Mucosa of stomach (tissue), 1 donor: ENCODE results near the gene CGNL1.

Experiments
- H3K27me3 ChIP-seq: one replicate; pipeline ENCODE4 v1.7.0; 2013; ENCODE audit warnings: mild to moderate bottlenecking, low read length; ENCODE audit not compliant: control insufficient read depth, insufficient read depth
- H3K36me3 ChIP-seq: one replicate; pipeline ENCODE4 v1.7.0; 2013; ENCODE audit warnings: low read length; ENCODE audit not compliant: control insufficient read depth, insufficient read depth
- H3K4me1 ChIP-seq: one replicate; pipeline ENCODE4 v1.7.0; 2013; ENCODE audit warnings: mild to moderate bottlenecking, low read length; ENCODE audit not compliant: control insufficient read depth, insufficient read depth
- H3K4me3 ChIP-seq: one replicate; pipeline ENCODE4 v1.7.0; 2013; ENCODE audit warnings: low read length
- H3K9ac ChIP-seq: one replicate; pipeline ENCODE4 v1.7.0; 2013; ENCODE audit warnings: mild to moderate bottlenecking, low read length, moderate library complexity
- H3K9me3 ChIP-seq: one replicate; pipeline ENCODE4 v1.7.0; 2013; ENCODE audit warnings: mild to moderate bottlenecking, low read length, moderate library complexity; ENCODE audit not compliant: control insufficient read depth
- donor health status: Pancreatic carcinoma.

The CGNL1 gene

GRCh38 chr15:57455929-57456328 is 79.6 kb downstream of the CGNL1 start:
- Histone ChIP-seq H3K9me3 (no peaks in the 10 kb centered on the region), H3K4me1 (no peaks in the 10 kb centered on the region), H3K4me3 (no peak overlapping the region), H3K36me3 (no peaks in the 10 kb centered on the region), H3K27me3 (no peaks in the 10 kb centered on the region), H3K9ac (no peak overlapping the region)

DNA sequence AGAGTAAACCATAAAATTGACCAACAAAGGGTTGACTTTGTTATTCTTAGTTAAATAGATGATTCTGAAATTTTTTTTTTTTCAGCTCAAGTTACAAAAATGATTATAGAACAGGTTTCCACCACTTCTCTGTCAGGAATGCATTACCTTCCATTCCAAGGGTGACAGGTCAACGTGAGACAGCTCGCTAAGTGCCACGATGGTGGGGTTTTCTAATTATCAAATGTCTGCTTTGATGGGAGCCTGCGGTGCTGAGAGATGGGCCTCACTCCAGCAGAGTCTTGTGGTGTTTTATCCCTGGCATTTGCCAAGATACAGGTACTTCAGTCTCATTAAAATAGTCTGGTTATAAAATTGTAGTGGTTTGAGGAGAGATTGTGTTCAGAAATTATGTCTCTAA is 80.3 kb downstream of the CGNL1 start:
- Histone ChIP-seq H3K9ac (no peak overlapping the region), H3K4me1 (no peaks in the 10 kb centered on the region), H3K4me3 (no peak overlapping the region), H3K36me3 (no peaks in the 10 kb centered on the region), H3K27me3 (no peaks in the 10 kb centered on the region), H3K9me3 (no peaks in the 10 kb centered on the region)

- Histone ChIP-seq H3K9me3 (no peaks in the 10 kb centered on the region), H3K9ac (no peak overlapping the region), H3K27me3 (no peaks in the 10 kb centered on the region), H3K4me1 (no peaks in the 10 kb centered on the region), H3K4me3 (no peak overlapping the region), H3K36me3 (no peaks in the 10 kb centered on the region)
Observed at GRCh38 chr15:57457726-57458125, 81.4 kb downstream of the CGNL1 start.

GRCh38 chr15:57458356-57458781 is 82.1 kb downstream of the CGNL1 start:
- H3K27me3 ChIP-seq = no peaks in the 10 kb centered on the region
- H3K9me3 ChIP-seq = no peaks in the 10 kb centered on the region
- no peaks in the 10 kb centered on the region for H3K36me3 ChIP-seq
- H3K9ac ChIP-seq = no peak overlapping the region
- no peak overlapping the region for H3K4me3 ChIP-seq
- H3K4me1 ChIP-seq = no peaks in the 10 kb centered on the region

DNA sequence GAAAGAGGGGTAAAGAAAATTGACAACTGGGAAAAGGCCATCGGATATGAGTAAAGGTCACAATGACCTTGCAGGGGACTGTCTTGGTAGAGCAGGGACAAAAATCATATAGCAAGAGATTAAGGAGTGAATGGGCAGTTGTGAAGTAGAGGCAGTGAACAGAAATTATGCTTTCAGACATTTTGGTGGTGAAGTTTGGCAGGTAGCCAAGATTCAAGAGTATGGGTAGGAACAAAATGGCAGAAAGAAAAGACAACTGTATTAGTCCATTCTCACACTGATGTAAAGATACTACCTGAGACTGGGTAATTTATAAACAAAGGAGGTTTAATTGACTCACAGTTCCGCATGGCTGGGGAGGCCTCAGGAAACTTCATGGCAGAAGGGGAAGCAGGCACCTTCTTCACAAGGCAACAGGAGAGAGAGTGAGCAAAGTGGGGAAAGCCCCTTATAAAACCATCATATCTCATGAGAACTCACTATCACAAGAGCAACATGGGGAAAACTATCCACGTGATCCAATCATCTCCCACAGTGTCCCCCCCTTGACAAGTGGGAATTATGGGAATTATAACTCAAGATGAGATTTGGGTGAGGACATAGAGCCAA is 84.0 kb downstream of the CGNL1 start:
- no peak overlapping the region for H3K4me3 ChIP-seq
- no peaks in the 10 kb centered on the region for H3K4me1 ChIP-seq
- no peak overlapping the region for H3K9ac ChIP-seq
- H3K9me3 ChIP-seq = no peaks in the 10 kb centered on the region
- no peaks in the 10 kb centered on the region for H3K36me3 ChIP-seq
- no peaks in the 10 kb centered on the region for H3K27me3 ChIP-seq

DNA sequence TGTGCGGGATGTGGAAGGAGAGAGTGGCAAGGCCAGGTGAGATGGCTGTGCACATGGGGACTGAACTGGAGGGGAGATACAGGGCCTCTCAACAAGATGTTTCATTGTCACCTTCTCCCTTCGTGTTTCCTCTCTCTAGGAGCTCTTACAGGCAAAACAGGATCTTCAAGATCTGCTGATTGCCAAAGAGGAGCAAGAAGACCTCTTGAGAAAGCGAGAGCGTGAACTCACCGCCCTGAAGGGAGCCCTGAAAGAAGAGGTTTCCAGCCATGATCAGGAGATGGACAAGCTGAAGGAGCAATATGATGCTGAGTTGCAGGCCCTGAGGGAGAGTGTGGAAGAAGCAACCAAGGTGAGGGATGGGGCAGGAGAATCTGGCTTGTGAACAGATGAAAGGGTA is 85.2 kb downstream of the CGNL1 start:
- Histone ChIP-seq H3K4me3 (no peak overlapping the region), H3K9ac (no peak overlapping the region), H3K27me3 (no peaks in the 10 kb centered on the region), H3K9me3 (no peaks in the 10 kb centered on the region), H3K4me1 (no peaks in the 10 kb centered on the region), H3K36me3 (no peaks in the 10 kb centered on the region)

DNA sequence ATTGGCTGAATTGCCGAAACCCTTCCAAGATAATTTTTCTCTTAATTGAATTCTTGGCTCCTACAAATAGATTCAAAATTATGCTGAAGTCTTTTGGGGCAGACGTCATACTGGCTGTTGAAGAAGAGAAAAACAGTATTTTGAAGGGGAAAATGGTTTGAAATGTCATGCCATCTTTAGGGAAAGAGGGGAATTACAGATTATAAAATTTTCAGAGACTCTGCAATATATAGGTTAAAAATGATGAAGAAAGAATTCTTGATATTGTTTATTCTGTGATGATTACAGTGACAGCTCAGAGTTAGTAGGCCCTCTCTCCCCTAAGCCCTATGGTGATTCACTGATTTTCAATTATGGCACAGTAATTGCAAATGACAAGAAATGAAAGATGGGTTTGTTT is 86.1 kb downstream of the CGNL1 start:
- no peaks in the 10 kb centered on the region for H3K9me3 ChIP-seq
- no peak overlapping the region for H3K9ac ChIP-seq
- no peaks in the 10 kb centered on the region for H3K27me3 ChIP-seq
- no peak overlapping the region for H3K4me3 ChIP-seq
- H3K36me3 ChIP-seq = no peaks in the 10 kb centered on the region
- no peaks in the 10 kb centered on the region for H3K4me1 ChIP-seq

DNA sequence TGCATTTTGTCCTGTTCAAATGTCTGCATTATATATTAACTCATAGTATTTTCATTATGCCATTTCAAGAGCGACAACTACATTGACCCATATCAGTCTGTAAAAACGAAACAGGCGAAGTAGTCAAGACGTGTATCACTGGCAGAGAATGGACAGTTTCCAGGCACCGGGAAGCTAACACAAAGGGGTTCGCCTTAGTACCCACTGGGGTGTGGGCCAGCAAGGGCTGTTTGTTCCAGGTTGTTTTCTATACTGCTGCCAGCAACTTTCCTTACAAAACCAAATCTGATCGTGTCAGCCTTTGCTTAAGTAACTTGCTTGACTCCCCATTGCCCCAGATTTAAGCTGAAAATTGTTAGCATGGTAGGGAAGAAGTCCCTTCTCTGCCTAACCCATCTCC is 87.1 kb downstream of the CGNL1 start:
- H3K27me3 ChIP-seq = no peaks in the 10 kb centered on the region
- H3K4me3 ChIP-seq = no peak overlapping the region

DNA sequence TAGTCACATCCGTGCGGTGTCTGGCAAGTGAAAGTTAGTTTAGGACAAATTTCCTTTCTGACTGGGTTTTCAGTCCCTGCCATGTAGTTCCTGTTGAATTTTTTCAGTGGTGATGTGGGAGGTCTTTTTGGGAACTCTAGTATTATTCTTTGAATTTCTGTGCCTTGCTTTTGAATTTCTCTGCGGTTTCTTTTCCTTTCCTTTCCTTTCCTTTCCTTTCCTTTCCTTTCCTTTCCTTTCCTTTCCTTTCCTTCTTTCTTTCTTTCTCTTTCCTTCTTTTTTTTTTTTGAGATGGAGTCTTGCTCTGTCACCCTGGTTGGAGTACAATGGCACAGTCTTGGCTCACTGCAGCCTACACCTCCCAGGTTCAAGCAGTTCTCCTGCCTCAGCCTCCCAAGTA is 88.2 kb downstream of the CGNL1 start:
- no peak overlapping the region for H3K9ac ChIP-seq
- H3K36me3 ChIP-seq = no peaks in the 10 kb centered on the region
- H3K9me3 ChIP-seq = no peaks in the 10 kb centered on the region
- no peaks in the 10 kb centered on the region for H3K27me3 ChIP-seq
- H3K4me1 ChIP-seq = no peaks in the 10 kb centered on the region
- H3K4me3 ChIP-seq = no peak overlapping the region

More for the DNA sequence above, 87.1 kb downstream of the CGNL1 start:
- Histone ChIP-seq H3K36me3 (no peaks in the 10 kb centered on the region), H3K9me3 (no peaks in the 10 kb centered on the region), H3K9ac (no peak overlapping the region), H3K4me1 (no peaks in the 10 kb centered on the region)

- no peaks in the 10 kb centered on the region for H3K4me1 ChIP-seq
- no peak overlapping the region for H3K4me3 ChIP-seq
- no peaks in the 10 kb centered on the region for H3K9me3 ChIP-seq
- no peak overlapping the region for H3K9ac ChIP-seq
- no peaks in the 10 kb centered on the region for H3K36me3 ChIP-seq
- no peaks in the 10 kb centered on the region for H3K27me3 ChIP-seq
Observed at GRCh38 chr15:57468486-57468885, 92.2 kb downstream of the CGNL1 start.

DNA sequence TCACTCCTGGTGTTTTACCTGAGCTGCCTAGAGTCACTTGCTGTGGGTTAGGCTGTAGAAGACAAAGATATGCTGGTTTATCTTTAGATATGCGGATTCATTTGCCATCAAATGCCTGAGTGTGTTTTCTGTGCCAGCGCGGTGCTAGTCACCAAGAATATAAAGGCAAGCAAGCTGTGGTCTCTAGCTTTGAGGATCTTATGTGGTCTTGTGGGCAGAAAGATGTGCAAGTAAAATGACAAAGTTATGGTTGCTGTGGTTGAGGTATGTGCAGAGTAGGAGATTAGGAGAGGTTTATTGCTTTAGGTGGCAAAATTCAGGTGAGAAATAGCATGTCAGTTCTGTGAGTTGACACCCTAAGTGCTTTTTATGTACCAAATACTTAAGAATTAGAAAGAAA is 94.2 kb downstream of the CGNL1 start:
- H3K9me3 ChIP-seq = no peaks in the 10 kb centered on the region
- H3K27me3 ChIP-seq = no peaks in the 10 kb centered on the region
- no peaks in the 10 kb centered on the region for H3K36me3 ChIP-seq
- no peak overlapping the region for H3K4me3 ChIP-seq
- H3K9ac ChIP-seq = no peak overlapping the region
- H3K4me1 ChIP-seq = no peaks in the 10 kb centered on the region

- Histone ChIP-seq H3K4me3 (no peak overlapping the region), H3K4me1 (peaks cover 8% of the 10 kb centered on the region), H3K9ac (no peak overlapping the region), H3K9me3 (no peaks in the 10 kb centered on the region), H3K27me3 (no peaks in the 10 kb centered on the region), H3K36me3 (no peaks in the 10 kb centered on the region)
Observed at GRCh38 chr15:57472861-57473260, 96.6 kb downstream of the CGNL1 start.

DNA sequence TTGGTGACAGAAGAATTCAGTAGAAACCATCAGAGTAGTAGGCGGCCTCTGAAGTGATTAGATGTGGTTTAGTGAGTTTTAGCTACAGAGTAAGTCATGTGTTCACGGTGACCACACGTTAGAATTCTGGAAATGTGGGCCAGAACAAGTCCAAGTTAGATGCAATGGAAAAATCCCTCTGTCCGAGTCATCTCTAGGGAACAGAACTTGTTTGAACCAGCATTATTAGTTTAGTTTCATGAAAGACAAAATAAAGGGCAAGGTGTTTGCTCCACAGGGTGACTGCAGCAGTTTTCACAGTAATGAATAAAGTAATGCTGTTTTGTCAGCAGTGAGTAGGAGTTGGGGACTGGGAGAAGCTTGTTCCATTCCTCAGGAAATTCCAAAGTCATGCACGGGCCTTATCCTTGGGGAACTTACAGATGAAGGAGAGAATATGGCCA is 100.2 kb downstream of the CGNL1 start:
- H3K4me1 ChIP-seq = peaks cover 16% of the 10 kb centered on the region
- no peaks in the 10 kb centered on the region for H3K27me3 ChIP-seq
- H3K9ac ChIP-seq = no peak overlapping the region
- H3K4me3 ChIP-seq = no peak overlapping the region
- no peaks in the 10 kb centered on the region for H3K36me3 ChIP-seq
- H3K9me3 ChIP-seq = no peaks in the 10 kb centered on the region
